Measurements from ENCODE around the gene SPATA2L. TPM values are rescaled to one million over a fixed set of nuclear protein-coding genes. Genes with fewer than 3 reads are reported as not detected.

SPATA2L gene
- total and polyA plus RNA-seq, 2 of the 13 experiments (the other 11 are each of a cell fraction or from before 2014, with no cell fraction given): 9.1 to 20.7 TPM

GRCh38 chr16:89701425-89702406, at the start of gene SPATA2L (continued):
- TF ChIP-seq PRDM4 (CRISPR knock-in tag; IDR thresholded peaks at IDR 0.05; ENCODE audit: borderline replicate concordance): no peak
- peak; percentile 76; the same call in 1 of the 2 replicates for TF ChIP-seq RFXAP (CRISPR knock-in tag; IDR thresholded peaks at IDR 0.05; ENCODE audit: borderline replicate concordance)
- no peak for TF ChIP-seq ZBTB8A (CRISPR knock-in tag; IDR thresholded peaks at IDR 0.05; ENCODE audit: borderline replicate concordance, low read depth)
- peak; percentile 33; the same call in 1 of the 2 replicates for TF ChIP-seq ZNF766 (CRISPR knock-in tag; IDR thresholded peaks at IDR 0.05; ENCODE audit: borderline replicate concordance)
- TF ChIP-seq ZBTB25 (CRISPR knock-in tag; IDR thresholded peaks at IDR 0.05): peak; percentile 40; the same call in 1 of the 2 replicates
- peak; percentile 37; the same call in 1 of the 2 replicates for TF ChIP-seq ZNF143 (CRISPR knock-in tag; IDR thresholded peaks at IDR 0.05)
- 0 out of 2 replicates have a peak, but pooled peaks have one; percentile 86 for TF ChIP-seq ZNF850 (CRISPR knock-in tag; conservative IDR thresholded peaks at IDR 0.05)
- TF ChIP-seq ZNF350 (CRISPR knock-in tag; IDR thresholded peaks at IDR 0.05; ENCODE audit: borderline replicate concordance, low read depth): peak; percentile 52; the same call in 1 of the 2 replicates
- peak; percentile 59; the same call in 1 of the 2 replicates for TF ChIP-seq KMT2B (CRISPR knock-in tag; IDR thresholded peaks at IDR 0.05)
- TF ChIP-seq SRSF4 (IDR thresholded peaks at IDR 0.05; ENCODE audit: low read depth, low read length, poor library complexity, severe bottlenecking): no peak
- TF ChIP-seq TBL1XR1 (IDR thresholded peaks at IDR 0.05; ENCODE audit: borderline replicate concordance, low read length, partially characterized antibody): no peak
- TF ChIP-seq ZNF383 (CRISPR knock-in tag; IDR thresholded peaks at IDR 0.05; ENCODE audit: borderline replicate concordance): no peak
- TF ChIP-seq PCBP1 (IDR thresholded peaks at IDR 0.05; ENCODE audit: borderline replicate concordance, low read depth, low read length): no peak
- no peak for TF ChIP-seq GZF1 (CRISPR knock-in tag; IDR thresholded peaks at IDR 0.05)
- TF ChIP-seq PAXIP1 (CRISPR knock-in tag; conservative IDR thresholded peaks at IDR 0.05): peak; percentile 56
- peak; percentile 46 for TF ChIP-seq ZEB1 (IDR thresholded peaks at IDR 0.05; ENCODE audit: insufficient replicate concordance, low read depth)
- no peak for TF ChIP-seq RAD51 (IDR thresholded peaks at IDR 0.05; ENCODE audit: borderline replicate concordance)
- no peak for TF ChIP-seq BCL3 (CRISPR knock-in tag; IDR thresholded peaks at IDR 0.05)
- no peak for TF ChIP-seq EEA1 (CRISPR knock-in tag; IDR thresholded peaks at IDR 0.05; ENCODE audit: borderline replicate concordance)
